ENCODE results near the gene WNK2.
A peak's percentile ranks its signal among the peaks of the same experiment; 100 is the strongest.

Gene WNK2

GRCh38 chr9:93297659-93298497 lies 113.9 kb downstream of the WNK2 start:
- DNase-seq = no peak

- no peak for DNase-seq
These were observed 114.8 kb downstream of the WNK2 start for GRCh38 chr9:93298498-93299417.

- DNase-seq = no peak
These were observed 115.7 kb downstream of the WNK2 start for GRCh38 chr9:93299418-93300174.

- DNase-seq = no peak
These were observed 116.2 kb downstream of the WNK2 start for GRCh38 chr9:93300175-93300572.

GRCh38 chr9:93300585-93301081 lies 116.7 kb downstream of the WNK2 start:
- no peak for DNase-seq

- DNase-seq = no peak
These were observed 117.4 kb downstream of the WNK2 start for GRCh38 chr9:93301291-93301811.

GRCh38 chr9:93301911-93302541 lies 118.1 kb downstream of the WNK2 start:
- DNase-seq = no peak

GRCh38 chr9:93302586-93303257 lies 118.8 kb downstream of the WNK2 start:
- DNase-seq = peak; percentile 69

- DNase-seq = no peak
These were observed 119.4 kb downstream of the WNK2 start for GRCh38 chr9:93303258-93303771.

- DNase-seq = no peak
These were observed 120.1 kb downstream of the WNK2 start for GRCh38 chr9:93303806-93304573.

GRCh38 chr9:93304574-93305496 lies 120.9 kb downstream of the WNK2 start:
- DNase-seq = peak; percentile 12

- DNase-seq = no peak
These were observed 121.6 kb downstream of the WNK2 start for GRCh38 chr9:93305497-93306020.

GRCh38 chr9:93306081-93306480 lies 122.1 kb downstream of the WNK2 start:
- no peak for DNase-seq

- DNase-seq = no peak
These were observed 122.7 kb downstream of the WNK2 start for GRCh38 chr9:93306579-93307091.

GRCh38 chr9:93307468-93308157 lies 123.7 kb downstream of the WNK2 start:
- DNase-seq = no peak

GRCh38 chr9:93308158-93308602 lies 124.2 kb downstream of the WNK2 start:
- no peak for DNase-seq

- no peak for DNase-seq
These were observed 124.7 kb downstream of the WNK2 start for GRCh38 chr9:93308676-93309075.

GRCh38 chr9:93309889-93310425 lies 126.0 kb downstream of the WNK2 start:
- no peak for DNase-seq

Data from activated CD4-positive, alpha-beta T cell treated with anti-CD3 and anti-CD28 coated beads, Interleukin-2, Interleukin-6, amounts not matched to agents 100 ng/mL and 50 ng/mL, durations not matched to agents 16 hours and 8 hours (primary cell).